ENCODE measurements around the gene ARHGEF28.

The ARHGEF28 gene

DNA sequence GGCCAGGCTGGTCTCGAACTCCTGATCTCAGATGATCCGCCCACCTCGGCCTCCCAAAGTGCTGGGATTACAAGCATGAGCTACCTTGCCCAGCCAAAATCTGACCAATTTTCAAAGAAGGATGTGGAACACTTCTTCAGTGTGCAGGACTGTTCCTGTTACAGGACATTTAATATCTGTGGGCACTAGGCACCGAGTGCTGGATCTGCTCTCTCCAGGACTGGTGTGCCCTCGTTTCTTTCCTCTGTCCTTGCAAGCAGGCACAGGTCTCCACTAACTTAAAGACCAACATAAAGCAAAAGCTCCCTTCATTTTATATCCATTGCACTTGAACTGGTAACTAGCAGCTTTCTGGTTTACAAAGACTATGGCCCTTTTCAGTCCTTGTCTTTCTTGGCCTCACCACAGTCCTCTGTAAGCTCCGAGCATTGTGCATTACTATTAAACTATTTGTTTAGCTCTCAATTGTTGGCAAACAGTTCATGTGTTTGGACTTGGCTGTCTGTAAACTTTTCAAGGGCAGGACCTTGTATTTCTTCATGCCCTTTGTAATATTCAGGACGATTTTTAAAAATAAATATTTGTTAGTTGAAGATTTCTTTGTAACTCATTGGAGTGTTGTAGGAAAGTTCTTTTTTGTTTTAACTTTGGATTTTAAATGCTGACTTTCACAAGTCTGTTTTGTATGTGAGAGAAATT lies 37.3 kb downstream of the ARHGEF28 start:
- Mint-ChIP-seq H3K4me1 (ENCODE audit: low read depth) (no peaks in the 10 kb centered on the region), H3K9me3 (no peaks in the 10 kb centered on the region)
- DNase-seq, result no peak

DNA sequence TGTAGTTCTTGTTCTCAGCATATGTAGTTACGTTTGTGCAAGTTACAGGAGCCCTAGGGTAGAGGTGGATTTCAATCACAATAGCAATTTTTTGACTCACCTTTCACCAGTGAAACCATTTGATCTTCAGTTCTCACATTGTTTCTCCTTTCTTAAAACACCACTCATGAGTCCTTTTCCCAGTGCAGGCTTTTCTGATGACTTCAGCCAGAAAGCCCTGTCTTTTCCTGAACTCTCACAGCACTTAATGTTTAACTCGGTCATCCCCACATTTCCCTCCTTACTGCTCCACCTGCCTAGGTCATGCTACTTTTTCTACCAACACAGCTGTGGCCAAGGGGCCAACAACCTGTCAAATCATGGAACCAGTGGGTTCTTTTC lies 37.9 kb downstream of the ARHGEF28 start:
- DNase-seq, result no peak
- Mint-ChIP-seq H3K27me3 (peaks cover 38% of the 10 kb centered on the region), H3K36me3 (ENCODE audit: low read depth) (no peaks in the 10 kb centered on the region), H3K27ac (no peak overlapping the region), H3K9me3 (no peaks in the 10 kb centered on the region), H3K4me1 (ENCODE audit: low read depth) (no peaks in the 10 kb centered on the region), H3K4me3 (no peak overlapping the region)

More for the DNA sequence above, 37.3 kb downstream of the ARHGEF28 start:
- no peak overlapping the region for H3K4me3 Mint-ChIP-seq
- no peaks in the 10 kb centered on the region for H3K36me3 Mint-ChIP-seq (ENCODE audit: low read depth)
- H3K27me3 Mint-ChIP-seq, result peaks cover 34% of the 10 kb centered on the region
- no peak overlapping the region for H3K27ac Mint-ChIP-seq

DNA sequence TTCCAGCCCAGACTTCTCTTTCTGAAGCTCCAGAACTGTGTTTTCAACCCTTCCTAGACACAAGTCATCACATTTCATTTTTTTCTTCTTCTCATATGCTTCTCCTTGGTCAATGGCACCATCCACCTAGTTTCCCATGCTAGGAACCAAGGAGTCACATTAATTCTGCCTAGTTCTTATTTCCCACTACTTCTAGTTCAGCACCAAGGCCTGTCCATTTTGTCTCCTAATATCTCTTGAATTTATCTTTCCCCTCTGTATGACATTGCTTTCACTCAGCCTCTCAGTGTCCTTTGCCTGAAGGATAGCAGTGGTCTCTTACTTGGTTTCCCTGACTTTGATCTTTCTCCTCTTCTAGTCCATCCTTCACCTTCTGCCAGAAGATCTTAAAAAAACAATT lies 38.8 kb downstream of the ARHGEF28 start:
- Mint-ChIP-seq H3K36me3 (ENCODE audit: low read depth) (no peaks in the 10 kb centered on the region), H3K4me1 (ENCODE audit: low read depth) (no peaks in the 10 kb centered on the region), H3K27ac (no peak overlapping the region), H3K27me3 (peaks cover 36% of the 10 kb centered on the region), H3K9me3 (no peaks in the 10 kb centered on the region), H3K4me3 (no peak overlapping the region)
- no peak for DNase-seq

DNA sequence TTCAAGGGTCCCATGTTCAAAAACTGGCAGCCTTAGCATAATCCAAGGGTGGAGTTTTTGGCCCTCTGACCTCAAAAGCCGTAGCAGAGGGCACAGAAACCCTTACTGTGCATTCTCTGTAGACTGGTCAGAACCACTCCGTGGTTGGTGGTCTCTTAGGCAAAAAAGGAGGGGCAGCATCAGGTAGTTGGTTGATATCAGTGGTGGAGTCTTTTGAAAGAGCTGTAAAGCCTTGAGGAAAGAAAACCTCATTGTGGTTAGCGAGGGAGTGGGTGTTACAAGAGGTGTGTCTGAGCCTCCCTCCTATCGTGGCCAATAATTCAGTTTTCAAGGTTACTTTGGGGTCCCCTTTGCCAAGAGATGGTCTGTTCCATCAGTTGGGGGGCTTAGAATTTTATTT lies 40.9 kb downstream of the ARHGEF28 start:
- Mint-ChIP-seq H3K4me1 (ENCODE audit: low read depth) (no peaks in the 10 kb centered on the region), H3K27ac (no peak overlapping the region), H3K27me3 (peaks cover 36% of the 10 kb centered on the region), H3K36me3 (ENCODE audit: low read depth) (no peaks in the 10 kb centered on the region), H3K9me3 (no peaks in the 10 kb centered on the region), H3K4me3 (no peak overlapping the region)
- no peak for DNase-seq

DNA sequence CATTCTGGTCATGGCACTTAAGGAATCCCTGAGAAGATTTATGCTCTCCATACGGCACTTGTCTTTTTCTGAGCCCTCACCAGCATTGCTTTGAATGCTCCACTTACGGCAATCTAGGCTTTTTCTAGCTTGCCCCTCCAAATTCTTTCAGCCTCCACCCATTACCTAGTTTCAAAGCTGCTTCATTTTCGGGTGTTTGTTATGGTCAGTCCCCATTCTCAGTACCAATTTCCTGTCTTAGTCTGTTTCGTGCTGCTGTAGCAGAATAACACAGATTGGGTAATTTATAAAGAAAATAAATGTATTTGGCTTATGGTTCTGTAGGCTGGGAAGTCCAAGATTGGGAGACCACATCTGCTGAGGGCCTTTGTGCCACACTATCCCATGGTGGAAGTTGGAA lies 42.0 kb downstream of the ARHGEF28 start:
- H3K4me1 Mint-ChIP-seq (ENCODE audit: low read depth), result no peaks in the 10 kb centered on the region
- H3K27ac Mint-ChIP-seq, result no peak overlapping the region
- H3K36me3 Mint-ChIP-seq (ENCODE audit: low read depth), result no peaks in the 10 kb centered on the region
- peaks cover 36% of the 10 kb centered on the region for H3K27me3 Mint-ChIP-seq
- no peak overlapping the region for H3K4me3 Mint-ChIP-seq
- H3K9me3 Mint-ChIP-seq, result no peaks in the 10 kb centered on the region
- DNase-seq, result no peak

DNA sequence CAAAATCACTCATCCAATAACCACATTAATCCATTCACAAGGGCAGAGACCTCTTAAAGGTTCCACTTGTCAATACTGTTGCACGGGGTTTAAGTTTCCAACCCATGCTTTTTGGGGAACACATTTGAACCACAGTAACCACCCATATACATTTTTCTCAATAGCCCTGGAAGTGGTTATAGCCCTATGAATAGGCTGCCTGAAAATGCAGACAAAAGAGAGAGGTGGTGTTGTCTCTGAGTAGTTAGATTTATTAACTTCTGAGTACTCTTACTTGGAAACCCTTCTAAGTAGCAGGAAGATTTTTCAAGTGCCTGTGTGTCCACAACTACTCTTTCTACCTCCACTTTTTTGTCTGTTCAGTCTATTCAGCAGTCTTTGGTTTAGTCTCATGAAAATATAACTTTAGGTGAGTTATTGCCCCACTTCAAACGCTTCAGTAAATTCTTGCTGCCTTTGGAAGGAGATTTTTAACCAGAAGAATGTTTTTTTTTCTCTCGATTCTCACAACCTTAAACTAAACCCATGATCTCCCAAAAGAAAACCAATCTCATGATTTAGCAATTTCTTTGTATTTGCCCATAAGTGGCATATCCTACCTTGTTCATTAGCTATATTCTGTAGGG lies 42.6 kb downstream of the ARHGEF28 start:
- Mint-ChIP-seq H3K4me3 (no peak overlapping the region), H3K27ac (no peak overlapping the region), H3K36me3 (ENCODE audit: low read depth) (no peaks in the 10 kb centered on the region), H3K4me1 (ENCODE audit: low read depth) (no peaks in the 10 kb centered on the region), H3K9me3 (no peaks in the 10 kb centered on the region), H3K27me3 (peaks cover 36% of the 10 kb centered on the region)
- DNase-seq, result no peak

DNA sequence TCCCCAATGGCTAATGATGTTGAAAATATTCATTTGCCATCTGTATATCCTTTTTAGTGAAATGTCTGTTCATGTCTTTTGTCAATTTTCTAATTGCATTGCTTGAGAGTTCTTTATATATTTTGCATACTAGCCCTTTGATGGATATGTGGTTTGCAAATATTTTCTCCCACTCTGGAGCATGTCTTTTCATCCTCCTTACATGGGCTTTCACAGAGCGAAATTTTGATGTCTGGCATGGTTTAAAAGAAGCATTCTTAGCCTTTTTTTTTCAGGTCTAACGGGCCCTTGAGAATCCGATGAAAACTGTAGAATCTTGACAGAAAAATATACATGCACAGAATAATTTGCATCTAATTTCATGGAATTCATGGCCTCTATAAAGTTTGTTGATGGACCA lies 44.7 kb downstream of the ARHGEF28 start:
- Mint-ChIP-seq H3K27ac (no peak overlapping the region), H3K27me3 (peaks cover 22% of the 10 kb centered on the region), H3K9me3 (no peaks in the 10 kb centered on the region), H3K4me3 (no peak overlapping the region), H3K4me1 (ENCODE audit: low read depth) (no peaks in the 10 kb centered on the region), H3K36me3 (ENCODE audit: low read depth) (no peaks in the 10 kb centered on the region)
- DNase-seq, result no peak

DNA sequence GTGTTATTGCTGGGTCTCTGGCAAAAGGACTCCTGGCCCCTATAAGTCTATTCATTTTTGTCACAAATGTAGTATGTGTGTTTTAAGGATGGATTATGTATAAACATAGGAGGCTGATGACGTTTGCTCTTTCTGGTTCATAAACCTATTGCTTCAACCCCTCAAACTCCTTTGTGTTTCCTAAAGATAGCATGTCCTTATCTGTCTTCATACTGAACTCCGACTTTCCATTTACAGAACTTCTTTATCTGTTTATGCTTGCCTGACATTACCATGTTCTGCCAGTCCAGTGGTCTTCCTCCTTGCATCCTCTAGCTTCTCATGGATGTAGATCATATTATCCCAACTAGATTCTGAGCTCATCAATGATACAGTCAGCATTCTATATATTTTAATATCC lies 46.1 kb downstream of the ARHGEF28 start:
- H3K4me3 Mint-ChIP-seq, result no peak overlapping the region
- no peaks in the 10 kb centered on the region for H3K36me3 Mint-ChIP-seq (ENCODE audit: low read depth)
- H3K27me3 Mint-ChIP-seq, result peaks cover 15% of the 10 kb centered on the region
- no peaks in the 10 kb centered on the region for H3K4me1 Mint-ChIP-seq (ENCODE audit: low read depth)
- no peak for DNase-seq
- H3K9me3 Mint-ChIP-seq, result no peaks in the 10 kb centered on the region
- no peak overlapping the region for H3K27ac Mint-ChIP-seq

DNA sequence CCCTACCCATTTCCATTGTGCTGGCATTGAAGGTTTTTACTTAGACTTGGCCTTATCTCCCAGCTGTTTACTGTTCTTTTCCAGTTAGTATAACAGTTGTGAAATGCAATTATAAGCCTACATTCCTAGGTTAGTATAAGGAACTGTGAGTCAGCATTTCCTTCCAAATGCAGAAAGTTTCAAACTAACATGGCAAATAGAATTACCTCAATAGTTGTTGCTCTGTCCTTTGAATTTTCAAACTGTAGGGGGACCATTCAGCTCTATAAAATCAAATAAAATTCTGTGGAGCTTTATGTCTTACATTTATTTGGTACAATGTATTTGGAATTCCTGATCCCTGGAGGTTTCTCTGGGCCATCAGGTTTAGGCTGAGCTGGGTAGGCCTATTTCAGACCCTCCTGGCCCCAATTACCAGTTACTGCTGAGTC lies 47.2 kb downstream of the ARHGEF28 start:
- Mint-ChIP-seq H3K4me1 (ENCODE audit: low read depth) (no peaks in the 10 kb centered on the region), H3K36me3 (ENCODE audit: low read depth) (no peaks in the 10 kb centered on the region), H3K9me3 (no peaks in the 10 kb centered on the region), H3K27me3 (peaks cover 5% of the 10 kb centered on the region), H3K4me3 (no peak overlapping the region), H3K27ac (no peak overlapping the region)
- no peak for DNase-seq

DNA sequence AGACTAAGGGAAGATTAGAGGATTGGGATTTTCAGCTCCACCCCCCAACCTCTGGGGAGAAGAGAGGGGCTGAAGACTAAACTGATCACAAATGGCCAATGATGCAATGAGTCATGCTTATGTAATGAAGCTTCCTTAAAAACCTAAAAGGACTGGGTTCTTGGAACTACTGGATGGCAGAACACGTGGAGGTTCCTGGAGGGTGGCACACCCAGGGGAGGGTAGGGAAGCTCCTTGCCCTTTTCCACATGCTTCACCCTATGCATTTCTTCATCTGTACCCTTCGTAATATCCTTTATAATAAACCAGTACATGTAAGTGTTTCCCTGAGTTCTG lies 48.6 kb downstream of the ARHGEF28 start:
- Mint-ChIP-seq H3K4me3 (no peak overlapping the region), H3K36me3 (ENCODE audit: low read depth) (no peaks in the 10 kb centered on the region), H3K27ac (no peak overlapping the region), H3K9me3 (no peaks in the 10 kb centered on the region), H3K4me1 (ENCODE audit: low read depth) (no peaks in the 10 kb centered on the region), H3K27me3 (no peaks in the 10 kb centered on the region)
- no peak for DNase-seq

DNA sequence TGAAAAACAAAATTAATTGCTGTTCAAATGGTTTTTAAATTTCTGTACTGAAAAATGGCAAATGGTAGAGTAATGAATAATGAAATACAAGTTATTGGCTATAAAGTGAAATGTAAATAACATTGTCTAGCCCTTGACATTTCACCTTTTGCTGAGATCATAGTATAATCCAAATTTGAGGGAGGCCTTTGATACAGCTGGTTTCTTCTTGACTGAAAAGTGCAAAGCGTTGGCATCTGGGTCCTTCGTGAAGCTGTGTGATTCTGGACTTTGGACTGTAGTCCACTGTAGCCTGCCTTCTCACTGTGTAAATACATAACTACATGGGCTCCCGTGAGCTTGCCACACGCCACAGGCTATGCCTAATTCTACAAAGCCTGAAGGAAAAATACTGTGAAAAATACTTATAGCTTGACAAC lies 52.3 kb downstream of the ARHGEF28 start:
- H3K27me3 Mint-ChIP-seq, result no peaks in the 10 kb centered on the region
- no peak overlapping the region for H3K27ac Mint-ChIP-seq
- no peaks in the 10 kb centered on the region for H3K36me3 Mint-ChIP-seq (ENCODE audit: low read depth)
- no peak overlapping the region for H3K4me3 Mint-ChIP-seq
- no peaks in the 10 kb centered on the region for H3K4me1 Mint-ChIP-seq (ENCODE audit: low read depth)
- no peaks in the 10 kb centered on the region for H3K9me3 Mint-ChIP-seq
- DNase-seq, result no peak

DNA sequence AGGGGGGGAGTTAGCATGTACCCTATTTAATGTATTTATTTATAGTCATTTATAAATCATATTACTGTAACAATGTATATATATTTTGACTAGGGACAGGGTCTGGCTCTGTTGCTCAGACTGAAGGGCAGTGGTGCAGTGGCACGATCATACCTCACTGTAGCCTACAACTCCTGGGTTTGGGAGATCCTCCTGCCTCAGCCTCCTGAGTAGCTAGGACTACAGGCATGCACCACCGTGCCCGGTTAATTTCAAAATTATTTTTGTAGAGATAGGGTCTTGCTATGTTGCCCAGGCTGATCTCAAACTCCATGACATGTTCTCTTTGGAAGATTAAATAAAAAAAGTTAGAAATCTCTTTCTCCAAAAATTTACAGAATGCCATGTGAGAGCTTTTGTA lies 52.8 kb downstream of the ARHGEF28 start:
- Mint-ChIP-seq H3K27ac (no peak overlapping the region), H3K4me3 (no peak overlapping the region), H3K36me3 (ENCODE audit: low read depth) (no peaks in the 10 kb centered on the region), H3K4me1 (ENCODE audit: low read depth) (no peaks in the 10 kb centered on the region), H3K9me3 (no peaks in the 10 kb centered on the region), H3K27me3 (no peaks in the 10 kb centered on the region)
- DNase-seq, result no peak

DNA sequence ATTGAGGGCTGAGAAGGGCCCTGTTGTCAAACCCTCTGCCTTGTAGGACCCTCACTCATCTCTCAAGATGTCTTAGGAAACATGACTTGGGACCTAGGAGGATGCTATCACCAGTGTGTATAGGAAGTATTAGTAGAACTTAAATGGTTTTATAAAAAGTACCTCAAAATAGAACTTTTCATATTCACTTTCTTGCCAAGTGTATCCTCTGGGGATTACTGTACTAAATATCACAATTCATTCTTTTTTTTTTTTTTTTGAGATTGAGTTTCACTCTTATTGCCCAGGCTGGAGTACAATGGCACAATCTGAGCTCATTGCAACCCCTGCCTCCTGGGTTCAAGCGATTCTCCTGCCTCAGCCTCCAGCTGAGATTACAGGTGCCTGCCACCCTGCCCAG lies 56.2 kb downstream of the ARHGEF28 start:
- Mint-ChIP-seq H3K4me3 (no peak overlapping the region), H3K4me1 (ENCODE audit: low read depth) (no peaks in the 10 kb centered on the region), H3K27me3 (no peaks in the 10 kb centered on the region)

DNA sequence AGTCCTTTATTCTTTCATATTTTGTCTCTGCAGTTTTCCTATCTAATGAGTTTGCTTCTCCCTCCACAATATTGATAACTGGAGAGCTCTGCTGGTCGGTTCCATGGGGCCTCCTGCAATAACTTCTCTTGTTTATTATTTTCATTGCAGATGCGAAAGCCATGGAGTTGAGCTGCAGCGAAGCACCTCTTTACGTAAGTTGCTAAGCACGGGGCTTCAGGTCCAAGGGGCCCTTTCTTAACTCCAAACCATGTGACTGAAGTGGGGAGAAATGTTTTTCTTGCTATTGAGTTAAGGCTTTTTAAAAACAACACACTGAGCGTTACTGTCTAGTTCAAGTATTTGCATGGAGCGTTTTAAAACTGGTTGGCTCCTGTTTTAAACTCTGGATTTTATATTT lies 58.7 kb downstream of the ARHGEF28 start:
- H3K27ac Mint-ChIP-seq, result no peak overlapping the region
- H3K4me3 Mint-ChIP-seq, result no peak overlapping the region
- DNase-seq, result no peak

More for the DNA sequence above, 56.2 kb downstream of the ARHGEF28 start:
- Mint-ChIP-seq H3K27ac (no peak overlapping the region), H3K36me3 (ENCODE audit: low read depth) (no peaks in the 10 kb centered on the region), H3K9me3 (no peaks in the 10 kb centered on the region)
- DNase-seq, result no peak

DNA sequence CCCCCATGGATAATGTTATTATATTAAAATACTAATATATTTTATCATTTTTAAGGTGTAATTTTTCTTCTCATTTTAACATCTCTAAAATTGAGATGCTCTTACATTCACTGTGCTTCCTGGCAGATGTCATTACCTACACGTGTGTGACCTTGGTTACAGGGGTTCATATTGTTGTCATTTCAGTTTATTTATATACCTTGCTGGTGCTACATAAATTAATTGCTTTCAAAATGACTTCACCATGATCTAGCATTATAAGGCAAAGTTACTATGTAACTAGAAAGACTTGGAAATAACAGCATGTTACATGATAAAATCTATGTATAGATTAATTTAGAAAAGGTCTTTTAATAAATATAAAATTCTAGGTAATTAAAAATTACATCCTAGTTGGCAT lies 60.9 kb downstream of the ARHGEF28 start:
- H3K4me3 Mint-ChIP-seq, result no peak overlapping the region
- peaks cover 4% of the 10 kb centered on the region for H3K27me3 Mint-ChIP-seq
- H3K4me1 Mint-ChIP-seq (ENCODE audit: low read depth), result peaks cover 2% of the 10 kb centered on the region
- no peak for DNase-seq
- H3K36me3 Mint-ChIP-seq (ENCODE audit: low read depth), result no peaks in the 10 kb centered on the region
- H3K27ac Mint-ChIP-seq, result no peak overlapping the region
- no peaks in the 10 kb centered on the region for H3K9me3 Mint-ChIP-seq

More for the DNA sequence above, 58.7 kb downstream of the ARHGEF28 start:
- H3K36me3 Mint-ChIP-seq (ENCODE audit: low read depth), result no peaks in the 10 kb centered on the region
- H3K9me3 Mint-ChIP-seq, result no peaks in the 10 kb centered on the region
- H3K4me1 Mint-ChIP-seq (ENCODE audit: low read depth), result no peaks in the 10 kb centered on the region
- no peaks in the 10 kb centered on the region for H3K27me3 Mint-ChIP-seq

Measured in activated T-cell treated with anti-CD3 and anti-CD28 coated beads, Interleukin-2, amount 50 U/mL, for 24 hours (primary cell).